ENCODE data around the gene ATXN7L1.
A peak's percentile ranks its signal among the peaks of the same experiment; 100 is the strongest.
"Not testable (repeated sequence)": the region's sequence is repeated elsewhere in the genome, so short reads cannot be mapped to it uniquely, and the experiment has no call there.

ATXN7L1 gene

DNA sequence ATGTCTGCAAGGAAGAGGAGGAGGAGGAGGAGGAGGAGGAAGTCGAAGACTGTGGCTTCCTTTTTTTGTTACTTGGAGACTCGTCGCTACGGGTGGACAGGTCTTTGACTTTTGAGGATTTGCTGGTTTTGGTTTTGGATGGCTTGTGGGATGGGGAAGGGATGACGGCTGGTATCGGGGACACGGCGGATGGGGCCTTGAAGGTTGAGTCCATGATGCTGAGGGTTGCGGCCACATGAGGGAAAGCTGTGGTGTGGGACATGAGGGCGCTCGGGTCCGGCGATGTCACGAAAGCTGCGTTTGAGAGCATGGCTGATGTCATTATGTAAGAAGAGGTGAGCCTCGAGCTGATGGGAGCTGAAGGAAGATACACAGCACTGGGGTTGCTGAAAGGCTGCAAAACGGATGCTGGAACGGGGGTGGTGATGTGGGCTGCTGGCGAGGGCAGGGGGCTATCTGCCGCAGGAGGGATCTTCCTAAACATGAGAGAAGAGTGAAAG lies 262.0 kb downstream of the ATXN7L1 start:
- DNase-seq (ENCODE audit: low spot score) = no peak

DNA sequence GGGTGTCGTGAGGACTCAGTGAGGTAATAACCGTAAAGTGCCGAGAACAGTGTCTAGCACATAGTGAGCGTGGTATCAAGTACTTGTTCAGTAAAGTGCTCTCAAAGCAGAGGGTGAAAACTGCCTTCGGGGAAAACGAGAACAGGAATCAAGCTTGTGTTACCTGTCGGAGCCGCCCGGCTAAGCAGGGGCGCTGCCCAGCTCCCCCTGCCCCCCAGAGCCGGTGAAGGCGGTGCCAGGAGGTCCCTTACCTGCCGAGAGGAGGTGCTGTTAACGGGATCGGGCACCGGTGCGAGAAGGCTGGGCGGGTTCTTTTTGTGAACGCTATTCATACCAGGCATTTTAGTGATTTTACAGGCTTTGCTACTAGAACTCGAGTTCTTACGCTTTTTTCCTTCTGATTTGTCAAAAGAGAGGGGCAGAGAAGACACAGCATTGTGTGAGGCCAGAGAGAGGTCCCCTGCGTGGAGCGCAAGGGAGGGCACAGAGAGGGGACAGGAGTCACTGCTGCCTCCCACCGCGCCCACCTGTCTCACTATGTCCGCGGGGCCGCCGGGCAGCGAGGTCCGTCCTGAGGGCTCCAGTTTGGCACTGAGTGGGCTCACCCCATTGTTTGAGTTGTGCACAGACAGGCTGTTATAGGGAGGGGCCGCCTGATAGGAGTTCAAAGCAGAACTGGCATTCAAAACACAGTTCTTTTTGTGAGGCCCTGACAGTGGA lies 262.6 kb downstream of the ATXN7L1 start:
- no peak for DNase-seq (ENCODE audit: low spot score)

DNA sequence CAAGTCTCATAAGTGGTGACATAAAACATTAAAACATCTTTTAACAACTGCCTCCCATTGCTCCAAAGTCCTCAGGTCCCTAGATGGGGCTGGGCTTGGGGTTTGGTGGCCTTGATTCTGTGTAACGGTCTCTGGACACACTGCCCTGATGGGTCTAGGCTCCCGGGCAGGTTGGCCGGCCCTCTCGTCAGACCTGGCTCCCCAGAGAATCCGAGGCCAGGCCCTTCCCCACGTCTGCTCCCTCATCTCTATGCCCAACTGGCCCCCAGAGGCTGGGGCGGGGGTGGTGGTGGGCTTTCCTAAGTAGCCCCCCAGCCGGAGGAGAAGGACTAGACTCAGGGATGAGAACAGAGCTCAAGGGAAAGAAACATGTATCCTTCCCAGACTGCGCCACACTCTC lies 263.6 kb downstream of the ATXN7L1 start:
- no peak for DNase-seq (ENCODE audit: low spot score)

DNA sequence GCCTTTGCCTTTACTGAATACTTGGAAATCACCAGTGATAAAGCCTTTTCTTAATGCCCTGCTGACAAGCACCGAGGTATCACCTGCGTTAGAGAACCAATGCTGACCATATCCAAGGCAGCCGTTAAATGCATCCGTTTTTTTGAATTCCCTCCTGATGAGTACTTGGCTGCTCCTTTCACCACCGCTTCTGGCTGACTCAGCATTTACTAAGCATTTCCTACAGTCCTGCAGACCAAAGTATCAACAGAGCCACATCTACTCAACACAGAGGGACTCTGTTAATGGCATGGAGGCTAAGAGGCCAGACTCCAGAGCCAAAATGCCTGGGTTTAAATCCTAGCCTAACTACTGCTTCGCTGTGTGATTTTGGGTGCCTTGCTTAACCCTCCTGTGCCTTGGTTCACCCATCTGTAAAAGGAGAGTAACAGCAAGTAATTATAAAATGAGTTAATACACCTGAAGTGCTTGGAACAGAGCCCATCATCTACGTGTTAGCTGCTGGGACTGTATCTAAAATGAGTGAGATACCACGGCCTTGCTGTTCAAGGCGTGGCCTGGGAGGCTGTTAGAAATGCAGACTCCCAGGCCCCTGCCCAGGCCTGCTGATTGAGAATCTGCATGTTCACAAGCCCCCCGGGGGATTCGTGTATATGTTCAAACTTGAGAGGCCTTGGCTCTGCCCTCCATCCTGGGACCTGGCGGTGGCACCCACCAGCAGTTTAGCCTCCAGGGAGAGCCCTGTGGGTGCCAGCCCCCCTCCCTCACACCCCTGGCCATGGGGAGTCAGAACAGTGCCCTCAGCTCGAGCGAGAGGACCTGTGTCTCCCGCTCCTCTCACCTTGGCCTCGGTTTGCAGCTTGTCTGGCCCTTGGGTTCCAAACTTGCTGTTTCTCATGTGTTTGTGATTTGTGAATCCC lies 264.3 kb downstream of the ATXN7L1 start:
- no peak for DNase-seq (ENCODE audit: low spot score)

DNA sequence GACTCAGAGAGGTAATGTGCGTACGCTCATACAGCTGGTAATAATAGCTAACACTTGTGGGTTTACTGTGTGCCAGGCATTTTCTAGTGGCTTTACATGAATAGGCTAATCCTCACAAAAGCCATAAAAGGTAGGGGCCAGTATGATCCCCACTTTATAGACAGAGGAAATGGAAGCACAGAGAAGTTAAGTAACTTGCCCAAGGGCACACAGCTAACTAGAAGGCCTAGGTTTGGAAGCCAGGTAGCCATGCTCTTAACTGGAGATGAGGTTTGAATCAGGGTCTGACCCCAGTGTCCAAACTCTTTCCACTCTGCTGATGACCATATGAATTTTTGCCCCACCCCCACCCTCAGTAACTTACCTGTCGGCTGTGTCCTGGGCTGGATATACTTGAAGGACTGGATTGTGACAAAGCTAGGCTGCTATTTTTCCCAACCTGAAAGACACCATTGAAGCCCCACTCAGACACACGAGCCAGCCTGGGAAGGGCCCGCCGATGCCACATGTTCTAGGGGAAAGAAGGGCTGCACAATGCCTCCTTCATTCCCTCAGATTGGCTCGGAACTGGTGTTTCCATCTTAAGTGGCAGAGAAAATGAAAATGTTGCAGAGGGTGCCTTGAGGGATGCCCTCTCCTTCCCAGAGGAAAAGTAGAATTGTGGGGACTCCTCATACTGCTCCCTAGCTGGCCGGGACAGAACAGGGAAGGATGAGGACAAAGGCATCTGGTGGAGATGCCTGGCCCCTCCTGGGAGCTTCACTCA lies 266.1 kb downstream of the ATXN7L1 start:
- DNase-seq (ENCODE audit: low spot score) = peak; percentile 20

DNA sequence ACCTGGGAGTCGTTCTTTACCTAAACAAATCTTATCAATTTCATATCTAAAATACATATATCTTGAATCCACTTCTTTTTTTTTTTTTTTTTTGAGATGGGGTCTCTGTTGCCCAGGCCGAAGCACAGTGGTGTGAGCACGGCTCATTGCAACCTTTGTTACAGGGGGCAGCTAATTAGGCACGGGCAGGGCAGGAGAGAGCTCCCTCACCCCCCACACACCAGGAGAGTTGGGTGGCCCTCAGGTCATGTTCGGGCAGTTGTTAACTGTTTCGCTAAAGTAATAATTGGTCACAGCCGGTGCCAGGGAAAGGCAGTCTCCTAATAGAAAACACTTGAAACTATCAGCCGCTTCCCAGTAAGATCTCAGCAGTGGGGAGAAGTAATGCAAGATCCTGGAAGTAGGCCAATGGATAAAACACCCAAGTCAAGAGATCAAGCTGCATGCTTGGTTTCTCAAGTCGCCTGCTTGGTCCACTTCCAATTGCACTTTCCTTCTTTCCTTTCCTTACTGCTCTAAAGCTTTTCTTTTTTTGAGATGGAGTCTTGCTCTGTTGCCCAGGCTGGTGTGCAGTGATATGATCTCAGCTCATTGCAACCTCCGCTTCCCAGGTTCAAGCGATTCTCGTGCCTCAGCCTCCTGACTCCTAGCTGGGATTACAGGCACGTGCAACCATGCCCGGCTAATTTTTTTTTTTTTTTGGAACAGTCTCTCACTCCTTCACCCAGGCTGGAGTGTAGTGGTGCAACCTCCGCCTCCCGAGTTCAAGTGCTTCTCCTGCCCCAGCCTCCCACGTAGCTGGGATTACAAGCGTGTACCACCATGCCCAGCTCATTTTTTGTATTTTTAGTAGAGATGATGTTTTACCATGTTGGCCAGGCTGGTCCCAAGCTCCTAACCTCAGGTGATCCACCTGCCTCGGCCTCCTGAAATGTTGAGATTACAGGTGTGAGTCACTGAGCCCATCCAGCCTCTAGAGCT lies 273.8 kb downstream of the ATXN7L1 start:
- DNase-seq (ENCODE audit: low spot score) = no peak

DNA sequence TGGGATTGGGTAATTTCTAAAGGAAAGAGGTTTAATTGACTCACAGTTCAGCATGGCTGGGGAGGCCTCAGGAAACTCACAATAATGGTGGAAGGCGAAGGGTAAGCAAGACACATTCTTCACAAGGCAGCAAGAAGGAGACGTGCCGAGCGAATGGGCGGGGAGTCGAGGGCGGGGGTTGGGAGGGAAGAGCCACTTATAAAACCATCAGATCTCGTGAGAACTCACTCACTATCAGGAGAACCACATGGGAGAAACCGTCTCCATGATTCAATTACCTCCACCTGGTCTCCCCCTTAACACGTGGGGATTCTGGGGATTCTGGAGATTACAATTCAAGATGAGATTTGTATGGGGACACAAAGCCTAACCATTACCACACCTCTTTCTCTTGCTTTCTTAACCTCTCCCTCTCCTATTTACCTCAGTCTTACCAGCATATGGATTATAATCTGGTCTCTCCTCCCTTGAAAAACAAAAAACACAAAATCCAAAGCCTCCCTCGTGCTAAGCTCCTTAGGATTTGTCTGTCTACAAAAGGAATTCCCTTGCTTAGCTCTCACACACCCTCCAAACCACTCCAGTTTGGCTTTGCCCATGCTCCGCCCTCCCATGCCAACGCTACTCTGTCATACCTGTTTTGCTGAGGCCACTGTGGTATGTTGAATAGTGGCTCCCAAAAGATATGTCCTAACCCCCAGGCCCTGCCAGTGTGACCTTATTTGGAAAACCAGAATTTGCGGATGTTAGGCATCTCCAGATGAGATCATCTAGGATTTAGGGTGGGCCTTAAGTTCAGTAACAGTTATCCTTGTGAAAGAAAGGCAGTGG lies 275.5 kb downstream of the ATXN7L1 start:
- no peak for DNase-seq (ENCODE audit: low spot score)

DNA sequence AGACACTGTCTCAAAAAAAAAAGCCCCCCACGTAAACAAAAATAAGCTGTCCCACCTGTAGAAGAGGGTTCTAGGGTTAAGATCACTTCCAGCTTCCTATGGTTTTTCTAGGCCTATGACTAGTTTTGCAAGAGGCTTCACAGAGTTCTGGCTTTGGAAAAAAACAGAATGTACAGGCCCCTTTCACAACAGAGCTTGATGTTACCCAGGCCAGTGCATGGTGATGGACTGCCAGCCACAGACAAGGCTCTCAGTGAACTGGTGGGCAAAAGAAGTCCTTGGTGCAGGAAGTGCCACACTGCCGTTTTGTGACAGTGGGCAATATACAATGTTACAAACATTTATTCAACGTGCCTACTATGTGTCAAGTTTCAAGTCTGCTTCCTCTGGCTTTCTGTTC lies 276.8 kb downstream of the ATXN7L1 start:
- no peak for DNase-seq (ENCODE audit: low spot score)

DNA sequence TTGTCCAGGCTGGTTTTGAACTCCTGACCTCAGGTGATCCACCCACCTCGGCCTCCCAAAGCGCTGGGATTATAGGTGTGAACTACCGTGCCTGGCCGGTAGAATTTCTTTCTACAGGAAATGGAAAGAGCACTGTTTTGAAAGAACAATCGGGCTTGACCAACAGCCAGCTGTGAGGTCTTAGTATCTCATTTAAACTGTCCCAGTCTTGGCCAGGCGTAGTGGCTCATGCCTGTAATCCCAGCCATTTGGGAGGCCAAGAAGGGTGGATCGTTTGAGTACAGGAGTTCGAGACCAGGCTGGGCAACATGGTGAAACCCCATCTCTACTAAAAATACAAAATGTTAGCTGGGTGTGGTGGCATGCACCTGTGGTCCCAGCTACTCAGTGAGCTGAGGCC lies 277.3 kb downstream of the ATXN7L1 start:
- DNase-seq (ENCODE audit: low spot score) = not testable (repeated sequence)

DNA sequence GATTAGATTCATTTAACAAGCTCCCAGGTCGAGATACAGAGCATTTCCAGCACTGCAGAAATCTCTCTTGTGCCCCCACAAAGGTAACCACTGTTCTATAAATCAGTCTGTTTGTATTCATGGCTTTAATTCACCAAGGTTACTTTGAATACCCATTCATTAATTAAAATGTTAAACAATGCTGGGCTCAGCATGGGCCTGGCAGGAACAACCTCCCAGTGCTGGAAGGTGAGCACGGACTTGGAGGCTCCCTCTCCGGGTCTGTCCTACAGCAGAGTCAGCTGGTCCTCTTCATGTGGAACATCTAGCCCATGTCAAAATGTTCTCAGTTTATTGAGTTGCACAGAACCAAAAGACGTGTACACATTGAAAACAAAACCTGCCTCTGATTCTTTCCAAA lies 279.5 kb downstream of the ATXN7L1 start:
- no peak for DNase-seq (ENCODE audit: low spot score)

DNA sequence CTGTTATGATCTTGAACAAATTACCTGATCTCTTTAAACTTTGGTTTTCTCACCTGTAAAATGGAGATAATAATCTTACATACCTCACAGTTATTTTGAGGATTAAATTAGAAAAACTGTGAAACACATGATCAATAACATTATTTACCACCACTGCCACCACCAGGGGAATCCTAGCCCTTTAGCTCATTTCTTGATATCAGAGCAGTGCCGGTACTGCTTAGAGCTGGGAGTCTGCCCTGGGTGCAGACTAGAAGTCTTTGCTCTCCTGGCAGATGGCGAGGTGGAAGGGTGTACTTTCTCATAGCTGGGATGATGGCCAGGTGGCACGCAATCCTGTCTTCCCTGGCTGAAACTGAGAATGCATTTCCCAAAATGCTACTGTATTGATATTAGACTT lies 282.4 kb downstream of the ATXN7L1 start:
- no peak for DNase-seq (ENCODE audit: low spot score)

DNA sequence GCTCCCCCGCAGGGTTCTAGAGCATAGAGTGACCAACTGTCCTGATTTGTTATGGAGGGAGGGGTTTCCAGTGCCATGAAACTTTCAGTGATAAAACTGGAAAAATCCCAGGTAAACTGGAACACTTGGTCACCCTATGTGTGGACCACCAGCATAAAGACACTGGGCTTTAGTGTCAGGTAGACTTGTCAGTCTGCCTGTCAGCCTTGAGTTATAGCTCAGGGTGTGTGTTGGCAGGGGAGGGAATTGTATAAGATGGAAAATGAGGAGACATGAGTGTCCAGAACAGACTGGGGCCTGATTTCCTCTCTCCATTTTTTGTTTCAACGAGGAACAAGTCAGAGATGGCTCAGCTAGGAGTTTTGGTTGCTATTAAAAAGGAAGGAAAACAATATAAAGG lies 284.9 kb downstream of the ATXN7L1 start:
- no peak for DNase-seq (ENCODE audit: low spot score)

DNA sequence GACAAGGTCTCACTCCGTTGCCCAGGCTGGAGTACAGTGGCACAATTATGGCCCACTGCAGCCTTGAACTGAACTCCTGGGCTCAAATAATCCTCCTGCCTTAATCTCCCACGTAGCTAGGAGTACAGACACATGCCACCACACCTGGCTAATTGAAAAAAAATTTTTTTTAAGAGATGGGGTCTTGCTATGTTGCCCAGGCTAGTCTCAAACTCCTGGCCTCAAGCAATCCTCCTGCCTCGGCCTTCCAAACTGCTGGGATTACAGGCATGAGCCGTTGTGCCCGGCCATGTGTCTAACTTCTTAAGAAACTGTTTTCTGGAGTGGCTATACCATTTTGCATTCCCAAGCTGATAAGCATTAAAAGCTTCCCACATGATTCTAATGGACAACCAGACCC lies 285.6 kb downstream of the ATXN7L1 start:
- no peak for DNase-seq (ENCODE audit: low spot score)

DNA sequence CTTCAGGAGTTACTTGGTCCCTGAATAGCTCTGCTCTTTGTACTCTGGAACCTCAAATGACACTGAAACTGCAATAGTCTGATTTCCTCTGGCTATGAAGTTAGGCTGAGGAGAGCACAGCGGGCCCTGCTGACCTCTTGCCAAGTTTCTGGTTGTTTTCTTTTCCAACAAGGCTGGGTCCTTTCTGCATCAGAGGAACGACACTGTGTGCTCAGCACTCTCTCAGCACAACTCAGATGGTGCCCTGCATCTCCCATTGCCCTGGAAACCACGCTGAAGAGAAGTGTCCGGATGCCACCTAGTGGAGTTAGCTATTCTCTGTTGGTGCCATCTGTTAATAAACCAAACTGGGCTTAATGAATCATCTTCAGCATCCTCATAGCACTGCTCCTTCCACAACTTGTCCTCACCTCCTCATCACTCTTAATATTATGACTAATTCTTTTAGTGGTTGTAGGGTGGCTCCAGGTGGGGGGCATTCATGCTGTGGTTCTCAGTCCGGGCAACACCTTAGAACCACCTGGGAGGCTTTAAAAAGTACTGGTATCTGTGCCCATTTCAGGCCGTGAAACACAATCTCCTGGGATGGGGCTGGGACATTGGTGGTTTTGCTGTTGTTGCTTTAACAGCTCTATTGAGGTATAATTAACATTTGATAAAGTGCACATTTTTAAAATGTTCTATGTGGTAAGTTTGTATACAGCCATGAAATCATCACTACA lies 286.9 kb downstream of the ATXN7L1 start:
- DNase-seq (ENCODE audit: low spot score) = peak; percentile 84

DNA sequence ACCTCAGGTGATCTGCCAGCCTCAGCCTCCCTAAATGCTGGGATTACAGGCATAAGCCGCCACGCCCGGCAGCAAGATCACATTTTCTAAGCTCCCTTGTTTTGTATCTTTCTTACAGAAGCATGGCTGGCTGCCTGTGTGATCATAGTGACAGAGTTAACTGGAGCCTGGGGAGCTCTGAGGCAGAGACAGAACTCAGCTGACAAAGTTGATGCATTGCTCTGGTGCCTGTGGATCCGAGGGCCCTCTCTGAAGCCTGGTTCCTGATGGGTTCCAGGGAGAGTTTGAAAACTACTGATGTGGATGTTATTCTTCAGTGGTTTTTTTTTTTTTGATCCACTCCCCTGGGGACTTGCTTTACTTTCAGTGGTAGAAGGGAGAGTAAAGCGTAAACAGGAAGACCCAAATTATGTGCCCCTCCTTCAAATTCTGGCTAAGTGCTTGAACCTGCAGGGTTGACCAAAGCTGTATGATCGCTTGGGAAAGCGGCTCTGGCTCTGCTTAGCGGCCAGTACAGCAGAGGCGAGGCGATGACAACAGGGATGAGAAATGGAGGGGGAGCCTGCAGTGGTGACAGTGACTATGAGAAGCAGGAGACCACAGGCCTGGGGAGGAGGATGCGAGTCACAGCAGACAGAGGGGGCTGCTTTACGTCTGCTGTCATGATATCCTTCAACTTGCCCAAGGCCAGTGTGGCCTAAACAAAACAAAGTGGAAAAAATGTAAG lies 288.3 kb downstream of the ATXN7L1 start:
- DNase-seq (ENCODE audit: low spot score) = no peak

DNA sequence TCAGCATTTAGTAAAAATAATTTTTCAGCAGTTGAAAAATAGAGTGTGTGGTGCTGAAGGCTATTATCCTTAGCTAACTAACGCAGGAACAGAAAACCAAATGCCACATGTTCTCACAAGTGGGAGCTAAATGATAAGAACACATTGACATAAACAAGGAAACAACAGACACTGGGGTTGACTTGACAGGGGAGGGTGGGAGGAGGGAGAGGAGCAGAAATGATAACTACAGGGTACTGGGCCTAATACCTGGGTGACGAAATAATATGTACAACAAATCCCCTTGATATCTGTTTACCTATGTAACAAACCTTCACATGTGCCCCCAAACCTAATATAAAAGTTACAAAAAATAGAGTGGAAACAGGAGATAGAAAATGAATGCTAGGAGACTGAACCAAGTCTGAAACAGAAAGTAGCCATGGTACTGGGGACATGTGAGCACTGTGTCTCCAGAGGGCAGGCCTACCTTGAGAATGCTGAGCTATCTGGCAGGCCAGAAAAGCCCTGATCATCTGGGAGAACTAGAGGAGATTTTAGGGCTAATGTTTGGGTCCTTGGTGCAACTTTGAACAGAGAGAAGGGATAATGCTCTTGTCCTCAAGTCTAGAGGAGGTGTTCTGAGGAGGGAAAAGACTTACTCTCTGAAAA lies 290.4 kb downstream of the ATXN7L1 start:
- DNase-seq (ENCODE audit: low spot score) = no peak

DNA sequence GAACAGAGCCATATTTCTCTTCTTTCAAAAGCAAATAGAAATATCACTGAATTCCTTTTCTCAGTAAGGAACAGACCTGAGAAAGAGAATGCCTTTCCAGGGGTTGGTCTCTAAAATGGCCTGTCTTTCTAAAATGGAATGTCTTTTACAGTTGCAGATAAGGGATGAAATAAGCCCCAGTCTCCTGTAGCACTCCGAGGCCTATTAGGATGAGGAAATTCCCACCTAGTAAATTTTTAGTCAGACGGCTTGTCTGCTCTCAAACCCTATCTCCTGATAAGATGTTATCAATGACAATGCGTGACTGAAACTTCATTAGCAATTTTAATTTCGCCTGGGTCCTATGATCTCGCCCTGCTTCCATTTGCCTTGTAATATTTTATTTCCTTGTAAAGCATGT lies 292.2 kb downstream of the ATXN7L1 start:
- no peak for DNase-seq (ENCODE audit: low spot score)

DNA sequence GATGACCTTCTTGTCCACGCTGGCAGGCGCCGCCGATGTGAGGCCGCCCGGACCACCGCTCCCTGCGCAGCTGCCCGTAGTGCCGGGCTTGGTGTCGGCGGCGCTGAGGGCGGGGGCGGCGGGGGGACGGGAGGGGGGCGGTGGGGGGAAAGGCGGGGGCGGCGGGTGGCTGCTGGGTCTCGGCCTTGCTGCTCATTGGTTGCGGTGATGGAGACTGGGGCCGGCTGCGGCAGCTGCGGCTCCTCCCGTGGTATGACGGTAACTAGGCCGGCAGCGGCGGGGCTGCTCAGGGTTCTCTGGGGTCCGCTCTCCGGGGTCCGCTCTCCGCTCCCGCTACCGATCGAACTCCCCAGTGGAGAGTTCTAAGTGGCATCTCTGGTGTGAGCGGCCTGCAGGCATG lies 293.3 kb downstream of the ATXN7L1 start:
- no peak for DNase-seq (ENCODE audit: low spot score)
